GM23338 (cell line): ENCODE results near the gene HSD17B2.

Experiments
- CREB1 ChIP-seq: fragments of 250-450 bp; sonication (Bioruptor Pico); IDR thresholded peaks from 2 replicates; pipeline ENCODE4 v1.5.0; 2020; ENCODE audit warnings: low read depth, mild to moderate bottlenecking, moderate library complexity
- ETS1 ChIP-seq: IDR thresholded peaks from 2 replicates; pipeline ENCODE4 v1.6.1; 2016; ENCODE audit warnings: antibody characterized with exemption
- EZH2 ChIP-seq: fragments of 200-600 bp; sonication (generic); IDR thresholded peaks from one replicate; pipeline ENCODE4 v1.8.0; 2017; ENCODE audit warnings: antibody characterized with exemption, mild to moderate bottlenecking, low read depth; ENCODE audit not compliant: unreplicated experiment
- JUNB ChIP-seq: IDR thresholded peaks from one replicate; pipeline ENCODE4 v1.6.1; 2016; ENCODE audit warnings: antibody characterized with exemption; ENCODE audit not compliant: unreplicated experiment
- NANOG ChIP-seq: IDR thresholded peaks from 2 replicates; pipeline ENCODE4 v1.6.1; 2016; ENCODE audit warnings: antibody characterized with exemption, borderline replicate concordance
- POLR2AphosphoS5 ChIP-seq: IDR thresholded peaks from 2 replicates; pipeline ENCODE4 v1.6.1; 2016; ENCODE audit warnings: antibody characterized with exemption, low read depth
- REST ChIP-seq: IDR thresholded peaks from one replicate; pipeline ENCODE4 v1.6.1; 2018; ENCODE audit warnings: antibody characterized with exemption; ENCODE audit not compliant: unreplicated experiment
- ZNF331 ChIP-seq: fragments of 250-450 bp; sonication (Bioruptor Pico); IDR thresholded peaks from 2 replicates; pipeline ENCODE4 v1.5.0; 2020; ENCODE audit warnings: low read depth, mild to moderate bottlenecking, moderate library complexity
- TF ChIP-seq, protein P1 (sequence below), 2 experiments: fragments of 200-600 bp in 1 of 2; sonication (generic) in 1 of 2; conservative IDR thresholded peaks; 2 replicates each; pipeline versions ENCODE4 v1.5.1 to v1.6.1; 2016 to 2017; ENCODE audit warnings: antibody characterized with exemption in 2 of 2, low read depth in 2 of 2, mild to moderate bottlenecking in 2 of 2, moderate library complexity in 1 of 2

GRCh38 chr16:82137822-82138167, 102.7 kb downstream of the HSD17B2 start:
- TF ChIP-seq, protein P1, sequence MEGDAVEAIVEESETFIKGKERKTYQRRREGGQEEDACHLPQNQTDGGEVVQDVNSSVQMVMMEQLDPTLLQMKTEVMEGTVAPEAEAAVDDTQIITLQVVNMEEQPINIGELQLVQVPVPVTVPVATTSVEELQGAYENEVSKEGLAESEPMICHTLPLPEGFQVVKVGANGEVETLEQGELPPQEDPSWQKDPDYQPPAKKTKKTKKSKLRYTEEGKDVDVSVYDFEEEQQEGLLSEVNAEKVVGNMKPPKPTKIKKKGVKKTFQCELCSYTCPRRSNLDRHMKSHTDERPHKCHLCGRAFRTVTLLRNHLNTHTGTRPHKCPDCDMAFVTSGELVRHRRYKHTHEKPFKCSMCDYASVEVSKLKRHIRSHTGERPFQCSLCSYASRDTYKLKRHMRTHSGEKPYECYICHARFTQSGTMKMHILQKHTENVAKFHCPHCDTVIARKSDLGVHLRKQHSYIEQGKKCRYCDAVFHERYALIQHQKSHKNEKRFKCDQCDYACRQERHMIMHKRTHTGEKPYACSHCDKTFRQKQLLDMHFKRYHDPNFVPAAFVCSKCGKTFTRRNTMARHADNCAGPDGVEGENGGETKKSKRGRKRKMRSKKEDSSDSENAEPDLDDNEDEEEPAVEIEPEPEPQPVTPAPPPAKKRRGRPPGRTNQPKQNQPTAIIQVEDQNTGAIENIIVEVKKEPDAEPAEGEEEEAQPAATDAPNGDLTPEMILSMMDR (conservative IDR thresholded peaks at IDR 0.05; ENCODE audit: low read depth in 2 of 2), result no peak
- TF ChIP-seq EZH2, result no peak
- TF ChIP-seq POLR2AphosphoS5, result no peak
- TF ChIP-seq REST, result no peak
- TF ChIP-seq JUNB, result no peak
- no peak for TF ChIP-seq ZNF331 (CRISPR knock-in tag)
- TF ChIP-seq ETS1, result no peak
- TF ChIP-seq NANOG, result no peak
- no peak for TF ChIP-seq CREB1 (CRISPR knock-in tag)
